GM12878 (cell line): Measurements from ENCODE around the gene SPTBN1. TPM values are rescaled to one million over a fixed set of nuclear protein-coding genes. Genes with fewer than 3 reads are reported as not detected.

Experiments
- EGR1 ChIP-seq, 2 experiments: IDR thresholded peaks; 1 replicate in 1 of 2; 2 replicates in 1 of 2; pipeline ENCODE4 v1.6.1; 2011 to 2012; ENCODE audit warnings: low read depth in 2 of 2, low read length in 2 of 2, borderline replicate concordance in 1 of 2, mild to moderate bottlenecking in 1 of 2, moderate library complexity in 1 of 2
- ESRRA ChIP-seq: IDR thresholded peaks from 2 replicates; pipeline ENCODE4 v1.6.1; 2012; ENCODE audit warnings: mild to moderate bottlenecking, low read length, improper control_type of control experiment
- IKZF2 ChIP-seq, 2 experiments: fragments of 450-650 bp; IDR thresholded peaks; 2 replicates each; pipeline ENCODE4 v1.6.1; 2017; ENCODE audit warnings: mild to moderate bottlenecking in 2 of 2, moderate library complexity in 2 of 2
- JUND ChIP-seq: IDR thresholded peaks from 2 replicates; pipeline ENCODE4 v1.6.1; 2012; ENCODE audit warnings: low read depth, mild to moderate bottlenecking, low read length, improper control_type of control experiment, moderate library complexity
- RAD51 ChIP-seq: fragments of 450-650 bp; IDR thresholded peaks from 2 replicates; pipeline ENCODE4 v1.6.1; 2016; ENCODE audit warnings: moderate library complexity, mild to moderate bottlenecking, inconsistent platforms
- SIX5 ChIP-seq: IDR thresholded peaks from 2 replicates; pipeline ENCODE4 v1.6.1; 2011; ENCODE audit warnings: mild to moderate bottlenecking, low read depth, low read length, moderate library complexity; ENCODE audit not compliant: severe bottlenecking
- SMAD5 ChIP-seq: IDR thresholded peaks from 2 replicates; pipeline ENCODE4 v1.6.1; 2016; ENCODE audit warnings: antibody characterized with exemption, low read depth
- SRF ChIP-seq, 2 experiments: IDR thresholded peaks; 2 replicates each; pipeline ENCODE4 v1.6.1; 2011; ENCODE audit warnings: low read depth in 2 of 2, low read length in 2 of 2, mild to moderate bottlenecking in 1 of 2, moderate library complexity in 1 of 2
- ZNF24 ChIP-seq: fragments of 450-650 bp; IDR thresholded peaks from 2 replicates; pipeline ENCODE4 v1.6.1; 2017; ENCODE audit warnings: antibody characterized with exemption, mild to moderate bottlenecking
- ZNF384 ChIP-seq: IDR thresholded peaks from 2 replicates; pipeline ENCODE4 v1.6.1; 2012; ENCODE audit warnings: low read depth, mild to moderate bottlenecking, low read length, improper control_type of control experiment, borderline replicate concordance
- ZZZ3 ChIP-seq: IDR thresholded peaks from 2 replicates; pipeline ENCODE4 v1.6.1; 2011; ENCODE audit warnings: low read depth; ENCODE audit not compliant: control insufficient read depth, insufficient read length
- polyA plus RNA-seq, 11 experiments: library from polyadenylated mRNA; depleted of rRNA in 4 of 11; unstranded in 6 of 11; stranded (reverse) in 5 of 11; fragments of >200 nt; fragmentation: Nextera tagmentation in 4 of 11; fragmentation: Illumina TruSeq in 1 of 11; extraction: Ambion mirVana in 4 of 11; extraction: Trizol in 1 of 11; gene quantifications; 1 replicate in 1 of 11; 2 replicates in 10 of 11; pipeline versions ENCODE4 v1.2.1 to v1.2.3, GENCODE V29; 2011 to 2016; ENCODE audit warnings: inconsistent platforms in 2 of 11, missing spikeins in 2 of 11, low read depth in 1 of 11
- total RNA-seq, 4 experiments: library from RNA; depleted of rRNA in 3 of 4; stranded (reverse); fragments of >200 nt in 3 of 4; fragmentation: Illumina TruSeq in 1 of 4; extraction: Trizol in 1 of 4; gene quantifications; 2 replicates each; pipeline versions ENCODE4 v1.2.1 to v1.2.3, GENCODE V29; 2013 to 2021
- TF ChIP-seq, protein P1 (sequence below): fragments of 450-650 bp; IDR thresholded peaks from 2 replicates; pipeline ENCODE4 v1.6.1; 2017; ENCODE audit warnings: mild to moderate bottlenecking

The SPTBN1 gene
- total and polyA plus RNA-seq, 10 of the 15 experiments (the other 5 are each of a cell fraction or from before 2014, with no cell fraction given) = 20.6 to 154 (median 76.7) TPM

DNA sequence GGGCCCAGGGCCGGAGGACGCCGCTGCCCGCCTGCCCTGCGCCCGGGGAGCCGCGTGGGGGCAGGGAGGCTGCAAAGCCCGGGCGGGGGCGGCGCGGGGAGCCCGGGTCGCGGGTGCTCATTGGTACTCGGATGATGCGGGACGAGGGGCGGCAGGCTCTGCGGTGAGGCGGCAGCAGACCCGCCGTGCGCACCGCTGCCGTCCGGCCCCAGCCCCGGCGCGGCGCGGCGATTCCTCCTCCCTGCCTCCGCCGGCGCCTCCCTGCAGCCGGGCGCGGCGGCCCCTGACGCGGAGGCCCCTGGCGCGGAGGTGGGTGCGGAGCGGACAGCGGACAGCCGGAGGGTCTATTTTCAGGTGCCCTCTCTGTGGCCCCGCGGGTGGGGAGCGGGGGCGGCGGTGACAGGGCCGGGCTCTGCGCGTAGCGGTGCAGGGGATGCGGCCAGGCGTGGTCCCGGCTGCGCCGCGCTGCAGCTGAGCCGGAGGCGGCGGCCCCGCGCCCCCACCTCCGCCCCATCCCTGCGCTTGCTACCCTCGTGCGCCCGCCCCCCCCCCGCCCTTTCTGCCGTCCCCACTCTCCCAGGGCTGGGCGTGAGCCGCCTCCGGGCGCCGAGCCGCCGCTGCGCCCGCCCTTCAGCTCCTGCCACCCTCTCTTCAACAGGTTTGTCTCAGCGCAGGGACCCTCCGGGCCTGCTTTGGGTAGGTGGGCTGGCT lies 640 bp downstream of the SPTBN1 start (continued):
- TF ChIP-seq RAD51 = no peak
- TF ChIP-seq ESRRA = no peak
- no peak for TF ChIP-seq ZZZ3
- TF ChIP-seq SIX5 = no peak
- TF ChIP-seq, protein P1, sequence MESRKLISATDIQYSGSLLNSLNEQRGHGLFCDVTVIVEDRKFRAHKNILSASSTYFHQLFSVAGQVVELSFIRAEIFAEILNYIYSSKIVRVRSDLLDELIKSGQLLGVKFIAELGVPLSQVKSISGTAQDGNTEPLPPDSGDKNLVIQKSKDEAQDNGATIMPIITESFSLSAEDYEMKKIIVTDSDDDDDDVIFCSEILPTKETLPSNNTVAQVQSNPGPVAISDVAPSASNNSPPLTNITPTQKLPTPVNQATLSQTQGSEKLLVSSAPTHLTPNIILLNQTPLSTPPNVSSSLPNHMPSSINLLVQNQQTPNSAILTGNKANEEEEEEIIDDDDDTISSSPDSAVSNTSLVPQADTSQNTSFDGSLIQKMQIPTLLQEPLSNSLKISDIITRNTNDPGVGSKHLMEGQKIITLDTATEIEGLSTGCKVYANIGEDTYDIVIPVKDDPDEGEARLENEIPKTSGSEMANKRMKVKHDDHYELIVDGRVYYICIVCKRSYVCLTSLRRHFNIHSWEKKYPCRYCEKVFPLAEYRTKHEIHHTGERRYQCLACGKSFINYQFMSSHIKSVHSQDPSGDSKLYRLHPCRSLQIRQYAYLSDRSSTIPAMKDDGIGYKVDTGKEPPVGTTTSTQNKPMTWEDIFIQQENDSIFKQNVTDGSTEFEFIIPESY = no peak
- no peak for TF ChIP-seq SMAD5
- TF ChIP-seq ZNF384 = no peak
- TF ChIP-seq EGR1 (IDR thresholded peaks at IDR 0.05; ENCODE audit: borderline replicate concordance in 1 of 2, low read depth in 2 of 2, low read length in 2 of 2) = peak in 1 of 2 experiments; percentile 44; a peak in 1 of 3 replicates
- no peak for TF ChIP-seq IKZF2 (IDR thresholded peaks at IDR 0.05)
- no peak for TF ChIP-seq ZNF24
- no peak for TF ChIP-seq SRF (IDR thresholded peaks at IDR 0.05; ENCODE audit: low read depth in 2 of 2, low read length in 2 of 2)
- TF ChIP-seq JUND = no peak
- TF ChIP-seq, all 136 proteins: peak for 8
